Hepatocyte (in vitro differentiated cells): ENCODE data around the gene UPK2.

Experiments
- EZH2 ChIP-seq: fragments of 200-600 bp; sonication (generic); IDR thresholded peaks from 2 replicates; pipeline ENCODE4 v1.6.1; 2016; ENCODE audit warnings: antibody characterized with exemption, mild to moderate bottlenecking, borderline replicate concordance
- EZH2phosphoT487 ChIP-seq: fragments of 200-600 bp; sonication (generic); IDR thresholded peaks from one replicate; pipeline ENCODE4 v1.6.1; 2018; ENCODE audit warnings: antibody characterized with exemption, mild to moderate bottlenecking, low read depth, moderate library complexity; ENCODE audit not compliant: unreplicated experiment, severe bottlenecking

DNA sequence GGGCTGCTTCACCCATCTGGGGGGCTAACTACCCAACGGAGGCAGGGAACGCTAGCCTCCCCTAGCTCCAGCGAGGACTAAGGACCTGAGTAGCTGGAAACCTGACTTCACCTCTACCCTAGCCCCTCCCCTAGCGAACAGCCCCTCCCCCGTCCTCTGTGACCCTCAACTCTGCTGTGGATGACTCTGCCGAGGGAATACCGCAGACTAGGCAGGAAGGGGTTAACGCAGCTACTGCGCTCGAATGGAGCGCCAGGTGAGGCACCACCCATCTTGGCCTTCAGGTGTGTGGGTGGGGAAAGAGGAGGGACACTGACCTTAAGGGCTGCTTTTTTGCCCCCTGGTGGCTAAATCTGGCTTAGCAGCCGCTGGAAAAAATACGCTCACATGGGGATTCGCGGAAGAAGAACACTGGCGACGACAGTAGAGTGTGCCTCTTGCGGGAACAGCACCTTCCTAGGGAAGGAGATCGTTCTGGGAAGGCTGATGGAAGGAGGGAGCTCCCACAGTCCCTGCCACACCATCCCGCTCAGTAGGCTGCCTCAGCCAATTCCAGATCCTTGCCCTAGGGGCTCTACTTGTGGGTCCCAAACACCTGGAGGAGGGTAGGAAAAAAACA lies 25.9 kb upstream of the UPK2 start:
- TF ChIP-seq EZH2 (no peak), EZH2phosphoT487 (no peak)
